HG03196 (cell line): ENCODE data around the gene ENDOV.

Experiments
- ATAC-seq: cut with Tn5 transposase; IDR thresholded peaks from one replicate; pipeline ENCODE4 v1.9.1; 2021; ENCODE audit not compliant: unreplicated experiment

Gene ENDOV

DNA sequence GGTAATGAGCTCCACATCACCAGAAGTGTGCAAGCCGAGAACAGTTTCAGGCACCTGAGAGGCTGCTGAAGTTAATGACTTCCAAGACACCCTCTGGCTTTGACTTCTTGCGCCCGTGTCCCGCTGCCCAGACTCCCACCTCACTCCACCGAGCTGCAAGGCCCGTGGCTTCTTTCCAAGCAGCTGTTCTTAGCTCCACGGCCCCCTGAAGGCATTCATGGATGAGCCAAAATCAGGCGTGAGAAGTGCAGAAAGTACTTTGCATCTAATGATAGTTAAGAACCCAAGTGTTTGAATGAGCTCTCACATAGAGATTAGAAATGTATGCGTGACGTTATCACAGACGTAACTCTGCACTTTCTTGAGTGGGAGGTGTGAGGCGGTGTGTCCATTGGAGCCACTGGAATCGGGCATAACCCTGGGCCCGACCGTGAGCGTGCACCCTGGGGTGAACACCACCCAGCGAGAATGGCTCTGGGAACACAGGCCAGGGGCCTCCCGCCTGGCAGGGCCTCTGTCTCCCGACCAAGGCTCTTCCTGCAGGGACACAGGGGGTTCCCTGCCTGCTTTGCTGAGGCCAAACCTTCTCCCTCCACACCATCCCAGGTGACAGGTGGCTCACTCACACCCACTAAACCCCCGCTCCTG, 50.5 kb downstream of the ENDOV start:
- ATAC-seq = no peak

DNA sequence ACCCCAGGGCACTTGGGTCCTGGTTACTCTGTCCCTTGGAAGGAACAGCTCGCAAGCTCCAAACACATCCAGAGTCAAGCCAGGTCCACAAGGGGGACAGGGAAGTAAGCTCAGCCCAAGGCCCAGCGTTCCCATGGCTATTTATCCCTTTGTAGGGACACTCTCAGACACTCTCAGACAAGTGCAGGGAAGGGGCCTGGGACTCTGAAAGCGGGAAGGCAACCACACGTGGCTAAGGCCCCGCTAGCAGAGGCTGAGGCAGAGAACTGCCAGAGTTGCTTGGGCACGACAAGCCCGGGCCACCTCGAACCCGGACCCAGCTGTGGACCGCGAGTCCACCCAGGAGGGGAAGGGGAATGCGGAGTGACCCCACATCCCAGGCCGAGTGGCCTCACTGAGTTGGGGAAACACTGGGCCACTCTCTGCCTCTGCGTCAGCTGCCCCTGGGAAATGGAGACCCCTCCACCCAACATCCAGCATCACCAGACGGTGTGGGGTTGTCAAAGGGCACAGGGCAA, 51.3 kb downstream of the ENDOV start:
- no peak for ATAC-seq

DNA sequence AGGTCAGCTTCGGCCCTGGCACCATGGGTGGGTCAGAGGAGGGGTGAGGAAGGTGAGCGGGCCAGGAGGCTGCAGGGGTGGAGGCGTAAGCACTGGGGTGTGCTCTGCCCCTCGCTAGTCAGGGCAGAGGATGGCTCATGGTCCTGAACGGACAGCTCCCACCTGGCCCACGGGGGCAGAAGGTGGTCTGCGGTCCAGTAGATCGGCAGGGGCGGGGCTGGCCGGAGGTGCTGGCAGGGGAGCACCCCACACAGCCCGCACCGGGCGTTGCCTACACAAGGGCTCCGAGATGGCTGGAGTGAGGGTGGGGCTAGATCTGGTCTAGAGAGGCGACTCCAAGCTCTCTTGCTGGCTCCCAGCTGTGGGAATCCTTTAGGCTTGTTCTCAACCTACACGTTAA, 53.3 kb downstream of the ENDOV start:
- ATAC-seq = no peak

DNA sequence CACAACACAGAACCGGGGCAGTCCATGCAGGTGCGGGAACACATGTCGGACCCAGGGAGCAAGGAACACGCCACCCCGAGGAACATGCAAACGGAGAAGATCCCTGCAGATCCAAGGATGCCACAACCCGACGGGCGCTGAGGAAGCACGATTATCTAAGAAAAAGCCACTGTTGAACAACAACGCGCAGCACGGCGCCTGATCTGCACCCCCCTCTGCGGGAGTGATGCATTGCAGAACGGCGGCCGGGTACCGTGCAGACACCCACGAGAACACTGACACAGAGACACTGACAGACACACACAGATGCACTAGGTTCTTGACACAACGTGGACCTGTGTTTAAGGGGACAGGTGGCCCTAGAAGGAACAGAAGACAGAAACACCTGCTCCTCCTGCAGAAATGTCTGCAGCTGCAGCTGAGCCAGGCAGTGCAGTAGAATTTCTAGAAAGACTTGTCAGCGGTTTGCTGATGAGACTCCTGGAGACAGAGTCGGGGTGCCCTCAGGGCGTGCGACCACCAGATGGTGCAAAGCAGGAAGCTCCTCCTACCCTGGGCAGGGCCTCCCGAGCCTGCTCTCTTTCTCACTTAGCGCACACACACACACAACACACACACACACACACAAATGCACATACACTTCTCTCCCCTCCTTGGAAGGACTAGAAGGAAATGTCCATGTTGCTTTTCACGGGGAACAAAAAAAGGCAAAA, 54.0 kb downstream of the ENDOV start:
- no peak for ATAC-seq

DNA sequence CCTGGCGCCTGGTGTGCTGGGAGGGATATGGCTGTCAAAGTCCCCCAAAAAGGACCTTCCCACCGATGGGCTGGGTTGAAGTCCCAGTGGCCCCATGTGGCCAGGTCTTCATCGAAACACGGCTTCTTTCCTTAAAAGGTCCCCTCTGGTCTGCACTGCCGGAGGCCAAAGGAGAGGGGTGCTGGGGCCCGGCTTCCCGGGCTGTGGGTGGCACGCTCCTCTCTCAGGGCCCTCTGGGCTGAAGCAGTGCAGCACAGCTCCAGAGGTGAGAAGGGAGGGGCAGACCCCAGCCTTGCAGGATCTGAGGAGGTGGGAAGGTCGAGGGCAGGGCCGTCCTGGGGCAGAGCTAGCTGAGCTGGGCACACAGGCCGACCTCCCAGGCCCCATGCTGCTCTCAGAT, 54.7 kb downstream of the ENDOV start:
- ATAC-seq = no peak

DNA sequence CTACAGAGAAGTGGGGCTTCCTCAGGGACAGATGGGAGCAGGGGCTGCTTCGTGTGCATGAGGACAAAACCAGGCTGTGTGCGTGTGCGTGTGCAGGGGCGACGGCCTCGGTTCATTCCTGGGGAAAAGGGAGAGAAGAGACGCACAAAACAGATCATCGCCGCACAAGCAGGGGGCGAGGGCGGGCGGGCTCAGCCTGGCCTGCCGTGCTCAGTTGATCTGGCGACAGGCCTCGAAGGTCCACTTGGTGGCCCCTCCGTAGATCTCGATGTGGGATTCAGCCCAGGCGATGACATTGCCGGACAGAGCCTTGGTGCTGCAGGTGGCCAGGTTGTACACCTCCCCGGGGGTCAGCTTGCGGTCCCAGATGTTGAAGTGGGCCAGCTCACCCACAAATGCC, 55.6 kb downstream of the ENDOV start:
- ATAC-seq = no peak

DNA sequence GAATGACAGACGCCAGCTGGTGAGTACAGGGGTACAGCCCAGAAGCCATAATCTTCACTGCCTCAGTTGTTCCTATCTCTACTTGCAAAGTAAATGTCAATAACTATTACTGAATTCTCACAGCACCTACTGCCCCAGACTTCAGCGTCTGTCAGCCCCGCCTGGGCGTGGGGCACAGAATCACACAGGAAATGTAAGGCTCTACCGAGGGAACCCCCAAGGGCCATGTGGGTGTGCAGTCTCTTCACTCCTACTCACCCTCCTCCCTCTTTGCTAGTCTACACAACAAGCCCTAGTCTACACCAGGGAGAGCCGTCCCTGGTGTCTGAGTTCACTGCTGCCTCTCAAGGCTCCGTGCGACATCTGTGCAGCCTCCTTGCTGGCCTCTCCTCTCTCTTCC, 57.0 kb downstream of the ENDOV start:
- no peak for ATAC-seq

DNA sequence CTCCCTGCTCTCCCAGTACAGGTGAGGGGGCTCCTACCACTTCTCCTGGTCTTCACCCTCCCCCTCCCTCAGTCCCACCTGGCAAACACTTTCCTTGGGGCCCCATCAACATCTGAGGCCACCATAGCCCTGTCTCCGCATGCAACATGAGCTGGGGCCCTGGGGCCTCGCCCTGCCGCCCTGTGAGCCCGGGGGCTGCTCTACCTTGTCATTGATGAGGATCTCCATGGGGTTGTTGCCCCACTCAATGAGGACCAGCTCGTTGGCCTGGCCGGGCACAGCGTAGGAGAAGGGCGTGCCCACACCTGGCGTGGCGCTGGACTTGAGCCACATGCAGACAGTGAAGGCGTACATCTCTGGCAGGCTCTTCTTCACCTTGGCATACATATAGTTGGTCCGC, 58.0 kb downstream of the ENDOV start:
- ATAC-seq = no peak

DNA sequence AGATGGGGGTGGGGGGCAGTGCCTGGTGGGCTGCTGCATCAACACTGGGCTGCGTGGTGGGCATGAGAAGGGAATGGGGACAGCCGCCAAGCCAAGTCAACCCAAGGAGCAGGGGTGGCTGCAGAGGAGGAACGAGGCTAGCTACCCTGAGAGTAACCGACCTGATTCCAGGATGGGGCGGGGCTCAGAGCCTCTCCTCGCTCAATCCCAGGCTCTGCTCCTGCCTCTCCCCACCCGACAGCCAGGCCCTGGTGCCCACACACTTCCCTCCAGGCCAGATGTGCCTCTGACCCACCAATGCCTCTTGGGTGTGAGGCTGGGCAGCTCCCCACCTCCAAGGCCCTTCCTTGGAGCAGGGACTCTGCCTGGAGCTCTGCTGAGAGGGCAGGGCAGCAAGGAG, 58.7 kb downstream of the ENDOV start:
- ATAC-seq = no peak

DNA sequence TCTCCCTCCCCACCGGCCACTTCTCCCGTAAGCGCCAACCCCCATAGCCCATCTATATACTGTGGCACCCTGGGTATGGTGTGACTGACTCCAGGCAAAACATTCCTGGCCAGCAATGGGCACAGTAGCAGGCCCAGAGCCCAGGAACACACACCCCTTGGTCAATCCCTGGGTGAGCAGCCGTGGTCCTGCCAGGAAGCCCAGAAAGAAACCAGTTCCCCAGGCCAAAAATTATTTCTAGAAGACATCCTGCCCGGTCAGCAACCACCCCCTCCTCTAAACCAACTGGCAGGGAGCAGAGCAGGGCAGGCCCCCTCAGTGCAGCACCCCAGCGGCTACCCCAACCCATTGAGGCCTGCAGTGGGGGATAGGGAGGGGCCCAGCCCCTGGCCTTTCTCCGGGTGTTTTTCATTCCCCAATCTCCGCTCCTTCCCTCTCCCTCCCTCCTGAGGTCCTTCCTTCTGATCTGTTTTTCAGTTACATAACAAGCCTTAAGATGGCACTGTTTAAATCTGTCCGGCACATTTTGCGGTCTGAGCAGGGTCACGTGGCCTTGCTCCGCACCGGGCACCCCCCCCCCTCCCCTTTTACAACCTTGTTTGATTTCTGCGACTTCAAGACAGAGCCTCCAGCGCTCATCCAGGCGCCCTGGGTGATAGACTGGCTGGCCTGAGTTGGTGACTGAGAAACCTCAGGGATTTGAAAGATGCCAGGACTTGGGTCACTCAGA, 59.4 kb downstream of the ENDOV start:
- ATAC-seq = no peak

DNA sequence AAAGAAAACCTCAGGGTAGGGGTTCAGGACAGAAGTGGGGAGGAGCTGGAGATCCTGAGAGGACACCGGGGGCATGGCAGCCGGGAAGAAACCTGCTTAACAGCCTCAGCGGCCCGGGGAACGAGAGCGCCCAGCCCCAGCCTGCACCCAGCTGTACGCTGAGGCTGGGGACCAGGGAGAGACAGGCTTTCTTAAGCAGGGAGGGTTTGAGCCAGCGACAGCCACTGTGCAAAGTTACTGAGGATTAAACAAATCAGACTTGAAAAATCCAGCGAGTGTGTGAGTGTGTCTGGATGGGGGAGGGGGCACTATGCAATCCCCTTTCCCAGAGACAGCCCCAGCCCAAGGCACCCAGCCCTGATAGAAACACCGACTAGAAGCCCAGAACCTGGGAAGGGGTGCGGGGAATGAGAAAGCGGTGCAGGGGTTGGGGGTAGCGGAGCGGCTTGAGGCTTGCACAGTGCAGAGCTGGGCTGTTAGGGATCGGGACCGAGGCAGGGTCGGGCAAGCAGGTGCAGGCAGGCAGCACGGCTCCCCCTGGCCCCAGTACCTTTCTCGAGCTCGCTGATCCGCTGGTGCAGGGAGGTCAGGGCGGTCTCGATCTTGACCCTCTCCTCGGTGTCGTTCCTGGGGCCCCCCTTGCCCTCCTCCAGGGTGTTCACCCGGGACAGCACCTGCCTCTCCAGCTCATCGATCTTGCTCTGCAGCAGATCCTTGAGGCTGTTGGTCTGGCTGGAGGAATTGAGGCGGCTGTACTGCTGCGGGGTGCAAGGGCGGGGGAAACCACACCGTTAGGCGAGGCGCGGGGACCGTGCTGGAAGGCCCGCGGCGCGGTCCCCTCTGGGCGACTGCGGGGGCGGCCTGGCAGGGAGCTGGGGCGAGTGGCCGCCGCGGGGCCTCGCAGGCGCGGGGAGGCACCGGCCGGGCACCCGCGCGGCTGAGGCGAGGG, 60.3 kb downstream of the ENDOV start:
- no peak for ATAC-seq

DNA sequence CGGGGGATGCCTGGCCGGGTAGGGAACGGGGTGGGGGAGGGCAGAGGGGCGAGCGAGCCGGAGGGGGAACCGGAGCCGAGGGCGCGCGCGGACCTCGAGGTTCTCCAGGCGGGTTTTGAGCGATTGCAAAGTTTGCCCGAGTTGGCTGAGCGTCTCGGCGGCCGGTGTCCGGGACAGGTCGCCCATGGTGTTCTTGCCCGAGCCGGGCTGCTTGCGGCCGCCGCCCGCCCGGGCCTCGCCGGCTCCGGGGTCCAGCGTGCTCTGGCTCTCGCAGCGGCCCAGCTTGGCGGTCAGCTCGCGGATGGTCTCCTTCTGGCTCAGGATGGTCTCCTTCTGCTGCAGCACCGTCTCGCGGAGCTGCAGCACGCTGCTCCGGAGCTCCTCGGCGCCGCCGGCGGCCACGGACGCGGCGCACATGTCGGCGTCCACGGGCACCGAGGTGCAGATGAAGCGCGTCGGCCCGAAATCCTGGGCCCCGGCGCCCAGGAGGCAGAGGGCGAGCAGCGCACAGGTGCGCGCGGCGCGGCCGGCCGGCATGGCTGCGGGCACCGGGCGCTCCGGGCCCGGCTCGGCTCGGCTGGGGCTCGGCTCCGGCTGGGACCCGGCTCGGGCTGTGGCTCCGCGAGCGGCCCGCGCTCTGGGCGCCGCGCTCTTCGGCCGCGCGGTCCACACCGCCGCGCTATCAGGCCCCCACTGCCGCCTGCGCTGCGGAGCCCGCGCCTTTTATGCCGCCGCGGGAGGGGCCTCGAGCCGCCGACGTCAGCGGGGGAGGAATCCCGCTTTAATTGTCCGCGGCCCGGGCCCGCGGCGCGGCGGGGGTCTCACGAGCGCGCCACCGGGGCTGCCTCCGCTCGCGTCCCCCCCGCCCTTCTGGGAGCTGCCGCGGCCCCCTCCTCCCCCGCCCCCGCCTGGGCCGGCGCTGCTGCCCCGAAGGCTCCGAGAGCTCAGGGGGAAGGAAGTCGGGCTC, 61.2 kb downstream of the ENDOV start, which contains the start of gene NPTX1:
NPTX1 (minus strand) TSS at position 698 of the 967 bp plus-strand sequence; CDS start at position 537, 161 bp downstream.
- no peak for ATAC-seq

DNA sequence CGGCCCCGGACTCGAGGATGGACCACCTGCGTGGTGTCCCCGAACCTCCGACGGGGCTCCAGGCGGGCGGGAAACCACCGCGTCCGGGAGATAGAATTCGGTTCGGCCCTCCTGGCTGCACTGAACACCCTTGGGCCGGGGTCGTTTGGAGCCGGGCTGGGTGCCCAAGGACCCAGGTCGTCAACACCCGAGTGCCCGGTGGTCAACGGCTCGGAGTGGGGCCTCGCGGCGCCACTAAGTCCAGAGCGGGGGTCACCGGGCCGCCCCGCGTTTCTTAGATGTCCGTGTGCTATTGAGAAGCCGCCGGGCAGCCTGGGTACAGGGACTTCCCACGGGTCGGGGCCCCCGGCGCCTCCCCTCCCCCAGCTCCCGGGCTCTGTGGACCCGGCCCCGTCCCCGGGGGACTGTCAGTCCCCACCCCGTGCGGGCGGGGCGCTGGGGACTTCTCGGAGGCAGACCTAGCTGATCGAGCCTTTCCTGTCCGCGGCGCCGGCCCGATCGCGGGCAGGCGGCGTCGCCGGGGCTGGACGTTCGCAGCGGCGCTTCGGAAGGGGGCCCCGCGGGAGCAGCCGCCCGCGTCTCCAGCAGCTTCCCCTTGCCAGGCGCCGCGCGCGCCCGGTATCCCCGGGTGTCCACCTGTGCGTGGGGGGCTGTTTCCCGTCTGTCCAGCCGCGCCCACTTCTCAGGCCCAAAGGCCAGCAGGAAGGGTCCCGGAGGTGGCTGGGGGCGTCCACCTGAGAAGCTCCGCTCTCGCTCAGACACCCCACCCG, 62.1 kb downstream of the ENDOV start:
- ATAC-seq = no peak

DNA sequence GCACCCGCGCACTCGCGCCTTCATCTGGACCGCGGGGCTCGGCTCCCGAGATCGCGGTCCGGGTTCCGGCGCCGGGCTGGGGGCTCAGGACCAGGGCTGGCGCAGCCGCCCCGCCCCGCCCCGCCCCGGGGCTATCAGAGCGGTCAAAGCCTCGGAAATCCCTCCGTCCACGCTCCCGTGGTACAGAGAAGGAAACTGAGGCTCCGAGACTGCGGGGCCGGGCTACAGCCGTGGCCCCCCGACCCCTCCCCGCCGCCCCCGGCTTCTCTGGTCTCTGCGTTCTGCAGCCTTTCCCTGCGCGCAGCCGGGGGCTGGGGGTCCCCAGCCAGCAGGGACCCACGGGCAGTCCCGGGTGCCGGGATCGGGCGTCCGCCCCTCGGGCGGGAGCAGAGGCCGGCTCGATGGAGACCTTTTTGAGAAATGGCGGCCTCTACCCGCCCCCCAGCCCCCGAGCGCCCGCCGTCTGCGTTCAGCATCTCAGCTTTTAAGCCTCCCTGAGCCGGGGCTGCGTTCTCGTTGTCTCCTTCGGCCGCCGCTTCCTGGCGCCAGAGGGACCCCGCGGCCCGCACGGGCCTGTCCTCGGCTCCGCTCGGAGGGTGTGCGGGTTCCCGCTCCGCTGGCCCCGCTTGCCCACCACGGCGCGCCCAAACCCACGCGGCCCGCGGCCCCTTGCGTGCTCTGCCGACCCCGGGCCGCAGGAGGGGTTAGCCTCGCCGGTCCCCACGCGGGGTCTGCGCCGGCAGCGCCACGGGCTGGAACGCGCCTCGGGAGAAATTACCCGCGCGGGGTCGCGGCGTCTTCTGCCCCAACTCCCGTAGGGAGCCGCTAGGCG, 62.9 kb downstream of the ENDOV start:
- no peak for ATAC-seq

DNA sequence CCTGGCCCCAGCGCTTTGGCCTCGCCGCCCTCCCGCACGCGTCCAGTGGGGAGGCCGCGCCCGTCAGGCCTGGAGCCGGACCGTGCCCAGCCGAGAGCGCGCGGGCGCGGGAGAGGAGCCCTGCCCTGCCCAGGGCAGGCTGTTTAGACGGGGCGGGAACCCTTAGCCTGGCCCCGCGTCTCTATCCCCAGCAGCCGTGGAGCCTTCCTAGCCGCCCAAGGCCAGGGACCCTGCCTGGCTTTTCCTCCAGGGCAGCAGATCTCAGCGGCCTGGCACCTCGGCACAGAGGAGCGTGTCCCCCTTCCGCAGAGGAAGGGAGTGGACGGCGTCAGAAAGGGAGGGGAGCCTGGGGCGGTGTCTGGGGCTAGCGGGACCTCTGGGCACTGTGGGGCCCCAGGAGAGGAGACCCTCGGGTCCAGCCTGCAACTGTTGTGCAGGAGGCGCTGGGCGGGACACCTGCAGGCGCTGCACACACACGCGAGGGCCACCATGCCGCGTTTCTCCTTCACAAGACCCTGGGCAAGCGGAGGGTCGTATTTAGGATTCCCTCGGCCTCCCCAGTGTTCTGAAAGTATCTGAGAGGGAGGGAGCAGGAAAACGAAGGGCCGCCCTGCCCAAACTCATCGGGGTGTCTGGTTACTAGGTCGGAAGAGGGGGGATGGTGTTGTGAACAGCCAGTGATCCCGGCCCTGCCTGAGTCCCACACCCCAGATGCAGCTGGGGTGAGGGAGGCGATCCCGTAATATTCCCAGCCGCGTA, 63.7 kb downstream of the ENDOV start:
- no peak for ATAC-seq

DNA sequence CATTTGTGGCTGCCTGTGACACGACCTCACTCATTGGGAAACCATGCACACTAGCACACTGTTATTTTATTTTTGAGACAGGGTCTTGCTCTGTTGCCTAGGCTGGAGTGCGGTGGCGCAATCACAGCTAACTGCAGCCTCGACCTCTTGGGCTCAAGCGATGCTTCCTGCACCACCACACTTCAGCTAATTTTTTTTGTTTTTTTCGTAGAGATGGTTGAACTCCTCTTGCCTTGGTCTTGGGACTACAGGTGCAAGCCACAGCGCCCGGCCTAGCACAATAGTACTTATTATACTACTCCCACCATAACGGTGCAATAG, 64.2 kb downstream of the ENDOV start:
- no peak for ATAC-seq

DNA sequence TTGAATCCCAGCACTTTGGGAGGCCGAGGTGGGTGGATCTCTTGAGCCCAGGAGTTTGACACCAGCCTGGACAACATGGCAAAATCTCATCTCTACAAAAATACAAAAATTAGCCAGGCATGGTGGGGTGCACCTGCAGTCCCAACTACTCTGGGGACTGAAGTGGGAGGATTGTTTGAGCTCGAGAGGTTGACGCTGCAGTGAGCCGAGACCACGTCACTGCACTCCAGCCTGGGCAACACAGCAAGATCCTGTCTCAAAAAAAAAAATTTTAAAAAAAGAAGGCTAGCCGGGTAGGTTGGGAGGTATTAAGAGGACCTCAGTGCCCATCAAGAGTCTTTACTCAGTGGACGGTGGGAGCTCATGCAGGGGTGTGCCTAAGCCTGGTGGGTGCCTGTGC, 65.3 kb downstream of the ENDOV start:
- ATAC-seq = no peak
